ENCODE data around the gene PCMTD2. TPM values are rescaled to one million over a fixed set of nuclear protein-coding genes. Genes with fewer than 3 reads are reported as not detected.

Gene PCMTD2
- total RNA-seq, 1 experiment from 2014 or later, result 57.1 TPM

GRCh38 chr20:64212755-64213154 is 42.8 kb upstream of the PCMTD2 start:
- no peaks in the 10 kb centered on the region for H3K27me3 ChIP-seq (replicated peaks; ENCODE audit: insufficient read depth, low read depth, low read length, poor library complexity)
- H3K4me1 ChIP-seq (ENCODE audit: insufficient read depth, low read length, poor library complexity, severe bottlenecking), result no peaks in the 10 kb centered on the region
- no TSS peak for BruUV-seq (replicated peaks)
- TF ChIP-seq CTCF (conservative IDR thresholded peaks at IDR 0.05; ENCODE audit: low read depth, low read length), result no peak
- no peak for TF ChIP-seq EZH2 (IDR thresholded peaks at IDR 0.05; ENCODE audit: borderline replicate concordance, low read depth, low read length, poor library complexity, severe bottlenecking)
- no peak overlapping the region for H3K27ac ChIP-seq (ENCODE audit: low read depth, low read length, poor library complexity, severe bottlenecking)
- H3K4me3 ChIP-seq (ENCODE audit: low read depth, low read length, poor library complexity, severe bottlenecking), result no peak overlapping the region
- CTCF ChIA-PET, result no interaction called here
- intact Hi-C loops (cut with micrococcal nuclease; ENCODE audit: unreplicated experiment), result no loop called here
- H3K9me3 ChIP-seq (ENCODE audit: low read depth, low read length, poor library complexity, severe bottlenecking), result no peaks in the 10 kb centered on the region
- DNase-seq (ENCODE audit: low spot score), result no peak
- H3K36me3 ChIP-seq (ENCODE audit: insufficient read depth, low read length, poor library complexity, severe bottlenecking), result no peaks in the 10 kb centered on the region
- POLR2A ChIA-PET (ENCODE audit: low non-redundant PET), result no interaction called here

- H3K36me3 ChIP-seq (ENCODE audit: insufficient read depth, low read length, poor library complexity, severe bottlenecking), result no peaks in the 10 kb centered on the region
- intact Hi-C loops (cut with micrococcal nuclease; ENCODE audit: unreplicated experiment), result no loop called here
- ChIA-PET CTCF (no interaction called here), POLR2A (ENCODE audit: low non-redundant PET) (no interaction called here)
- no peak overlapping the region for H3K27ac ChIP-seq (ENCODE audit: low read depth, low read length, poor library complexity, severe bottlenecking)
- no peak for TF ChIP-seq CTCF (conservative IDR thresholded peaks at IDR 0.05; ENCODE audit: low read depth, low read length)
- TF ChIP-seq EZH2 (IDR thresholded peaks at IDR 0.05; ENCODE audit: borderline replicate concordance, low read depth, low read length, poor library complexity, severe bottlenecking), result no peak
- no peak for DNase-seq (ENCODE audit: low spot score)
- no peaks in the 10 kb centered on the region for H3K4me1 ChIP-seq (ENCODE audit: insufficient read depth, low read length, poor library complexity, severe bottlenecking)
- H3K4me3 ChIP-seq (ENCODE audit: low read depth, low read length, poor library complexity, severe bottlenecking), result no peak overlapping the region
- H3K27me3 ChIP-seq (replicated peaks; ENCODE audit: insufficient read depth, low read depth, low read length, poor library complexity), result no peaks in the 10 kb centered on the region
- H3K9me3 ChIP-seq (ENCODE audit: low read depth, low read length, poor library complexity, severe bottlenecking), result no peaks in the 10 kb centered on the region
- no TSS peak for BruUV-seq (replicated peaks)
Observed at GRCh38 chr20:64214113-64214512, 41.4 kb upstream of the PCMTD2 start.

- TF ChIP-seq CTCF (conservative IDR thresholded peaks at IDR 0.05; ENCODE audit: low read depth, low read length), result no peak
- no peak for TF ChIP-seq EZH2 (IDR thresholded peaks at IDR 0.05; ENCODE audit: borderline replicate concordance, low read depth, low read length, poor library complexity, severe bottlenecking)
- ChIA-PET POLR2A (ENCODE audit: low non-redundant PET) (no interaction called here), CTCF (no interaction called here)
- no peaks in the 10 kb centered on the region for H3K4me1 ChIP-seq (ENCODE audit: insufficient read depth, low read length, poor library complexity, severe bottlenecking)
- no peak for DNase-seq (ENCODE audit: low spot score)
- no peaks in the 10 kb centered on the region for H3K27me3 ChIP-seq (replicated peaks; ENCODE audit: insufficient read depth, low read depth, low read length, poor library complexity)
- H3K36me3 ChIP-seq (ENCODE audit: insufficient read depth, low read length, poor library complexity, severe bottlenecking), result no peaks in the 10 kb centered on the region
- no peak overlapping the region for H3K4me3 ChIP-seq (ENCODE audit: low read depth, low read length, poor library complexity, severe bottlenecking)
- no TSS peak for BruUV-seq (replicated peaks)
- intact Hi-C loops (cut with micrococcal nuclease; ENCODE audit: unreplicated experiment), result no loop called here
- H3K27ac ChIP-seq (ENCODE audit: low read depth, low read length, poor library complexity, severe bottlenecking), result no peak overlapping the region
- H3K9me3 ChIP-seq (ENCODE audit: low read depth, low read length, poor library complexity, severe bottlenecking), result no peaks in the 10 kb centered on the region
Observed at GRCh38 chr20:64214952-64215351, 40.6 kb upstream of the PCMTD2 start.
